H1 (cell line): ENCODE measurements around the gene AMPH. TPM values are rescaled to one million over a fixed set of nuclear protein-coding genes. Genes with fewer than 3 reads are reported as not detected.

Source experiments
- CTCF ChIA-PET: fragments of 300-600 bp; sonication (Branson Sonifier 250); formaldehyde crosslinking; loops from one replicate; lab custom pipeline; 2021; ENCODE audit not compliant: partially characterized antibody; lab: Charles Lee
- POLR2A ChIA-PET: fragments of 300-600 bp; sonication (Branson Sonifier 250); formaldehyde crosslinking; loops from one replicate; lab custom pipeline; 2021; ENCODE audit warnings: inconsistent platforms; ENCODE audit not compliant: partially characterized antibody; lab: Charles Lee
- DNase-seq, 2 experiments: peaks; one replicate each; pipeline versions ENCODE4 v3.0.0 to v3.0.0-alpha.2; 2010 to 2022; ENCODE audit warnings: low spot score in 2 of 2, low read depth in 1 of 2, mixed read lengths in 1 of 2
- FAIRE-seq: peaks from 2 replicates; lab custom pipeline; 2011; peaks lifted over from hg19 to GRCh38; lab: Jason Lieb, UNC
- H2AFZ ChIP-seq: 2 replicates; pipeline ENCODE4 v1.8.1; 2012; ENCODE audit warnings: low read length, inconsistent platforms
- H2AK5ac ChIP-seq: 2 replicates; pipeline ENCODE4 v1.6.1; 2013; ENCODE audit warnings: low read depth, low read length
- H2BK120ac ChIP-seq: replicated peaks from 2 replicates; pipeline ENCODE3; 2013; ENCODE audit warnings: low read depth, low read length, inconsistent platforms
- H2BK12ac ChIP-seq: 2 replicates; pipeline ENCODE4 v1.6.1; 2013; ENCODE audit warnings: low read depth, low read length
- H2BK15ac ChIP-seq: 2 replicates; pipeline ENCODE4 v1.6.1; 2013; ENCODE audit warnings: low read length
- H2BK20ac ChIP-seq: 2 replicates; pipeline ENCODE4 v1.6.1; 2013; ENCODE audit warnings: low read length
- H2BK5ac ChIP-seq: 2 replicates; pipeline ENCODE4 v1.6.1; 2013; ENCODE audit warnings: low read depth, low read length
- H3K14ac ChIP-seq: 2 replicates; pipeline ENCODE4 v1.6.1; 2013; ENCODE audit warnings: inconsistent platforms; ENCODE audit not compliant: insufficient read length
- H3K18ac ChIP-seq: 2 replicates; pipeline ENCODE4 v1.6.1; 2013; ENCODE audit warnings: low read length; ENCODE audit errors: extremely low read depth
- H3K23ac ChIP-seq: 2 replicates; pipeline ENCODE4 v1.6.1; 2013; ENCODE audit warnings: inconsistent platforms; ENCODE audit not compliant: insufficient read length
- H3K23me2 ChIP-seq: 2 replicates; pipeline ENCODE4 v1.6.1; 2013; ENCODE audit warnings: low read depth, low read length
- H3K27ac ChIP-seq: 2 replicates; pipeline ENCODE4 v1.6.1; 2011; ENCODE audit warnings: low read depth, low read length, inconsistent platforms
- H3K27me3 ChIP-seq, 4 experiments: replicated peaks in 1 of 4; 1 replicate in 1 of 4; 2 replicates in 3 of 4; pipeline versions ENCODE4 v1.6.1 to v1.8.1; 2011 to 2013; ENCODE audit warnings: low read length in 3 of 4, mild to moderate bottlenecking in 3 of 4, inconsistent platforms in 2 of 4, mixed read lengths in 2 of 4, moderate library complexity in 1 of 4; ENCODE audit not compliant: control insufficient read depth in 3 of 4, insufficient read depth in 3 of 4; ENCODE audit errors: extremely low read depth in 1 of 4
- H3K36me3 ChIP-seq, 4 experiments: 2 replicates each; pipeline versions ENCODE4 v1.6.1 to v1.8.1; 2011 to 2013; ENCODE audit warnings: mild to moderate bottlenecking in 4 of 4, low read length in 3 of 4, moderate library complexity in 2 of 4, control low read depth in 1 of 4, inconsistent platforms in 1 of 4; ENCODE audit not compliant: insufficient read depth in 4 of 4, control insufficient read depth in 2 of 4
- H3K4ac ChIP-seq: replicated peaks from 2 replicates; pipeline ENCODE3; 2013; ENCODE audit warnings: low read length, low read depth, mixed read lengths, inconsistent platforms; ENCODE audit not compliant: insufficient read length
- H3K4me1 ChIP-seq, 4 experiments: replicated peaks in 1 of 4; 1 replicate in 1 of 4; 2 replicates in 3 of 4; pipeline versions ENCODE4 v1.6.1 to v1.8.1; 2011 to 2013; ENCODE audit warnings: low read length in 3 of 4, inconsistent platforms in 2 of 4, mixed read lengths in 1 of 4; ENCODE audit not compliant: insufficient read depth in 4 of 4, control insufficient read depth in 3 of 4
- H3K4me2 ChIP-seq, 2 experiments: 2 replicates each; pipeline versions ENCODE4 v1.6.1 to v1.8.1; 2011 to 2013; ENCODE audit warnings: low read depth in 2 of 2, low read length in 2 of 2, control low read depth in 1 of 2, inconsistent platforms in 1 of 2, mild to moderate bottlenecking in 1 of 2; ENCODE audit not compliant: insufficient read depth in 1 of 2
- H3K4me3 ChIP-seq, 4 experiments: fragments of 200-600, 300-600 bp in 1 of 4; sonication (generic), shearing (Covaris generic), sonication (Bioruptor Twin) in 1 of 4; 2 replicates each; pipeline versions ENCODE4 v1.5.1 to v1.8.1; 2011 to 2016; ENCODE audit warnings: low read length in 4 of 4, low read depth in 3 of 4, control low read depth in 2 of 4, inconsistent platforms in 2 of 4, mild to moderate bottlenecking in 2 of 4, mixed read lengths in 1 of 4, moderate library complexity in 1 of 4; ENCODE audit not compliant: insufficient read depth in 2 of 4; ENCODE audit errors: extremely low read depth in 1 of 4
- H3K56ac ChIP-seq: replicated peaks from 2 replicates; pipeline ENCODE3; 2013; ENCODE audit warnings: low read depth, mild to moderate bottlenecking, mixed read lengths, low read length, inconsistent platforms; ENCODE audit not compliant: insufficient read length
- H3K79me1 ChIP-seq: 2 replicates; pipeline ENCODE4 v1.6.1; 2013; ENCODE audit warnings: low read depth, low read length, control low read depth
- H3K79me2 ChIP-seq, 2 experiments: 2 replicates each; pipeline versions ENCODE4 v1.6.1 to v1.8.1; 2012 to 2013; ENCODE audit warnings: low read length in 2 of 2, mild to moderate bottlenecking in 2 of 2, inconsistent platforms in 1 of 2; ENCODE audit not compliant: insufficient read depth in 2 of 2, control insufficient read depth in 1 of 2
- H3K9ac ChIP-seq, 4 experiments: replicated peaks in 1 of 4; 1 replicate in 1 of 4; 2 replicates in 3 of 4; pipeline versions ENCODE4 v1.6.1 to v1.8.1; 2011 to 2013; ENCODE audit warnings: low read depth in 3 of 4, low read length in 3 of 4, control low read depth in 2 of 4, mild to moderate bottlenecking in 2 of 4, moderate library complexity in 2 of 4, inconsistent platforms in 1 of 4; ENCODE audit errors: extremely low read depth in 1 of 4
- H3K9me3 ChIP-seq, 2 experiments: 2 replicates each; pipeline versions ENCODE4 v1.6.1 to v1.8.1; 2012 to 2013; ENCODE audit warnings: mild to moderate bottlenecking in 2 of 2, moderate library complexity in 2 of 2, control low read depth in 1 of 2, inconsistent platforms in 1 of 2, low read depth in 1 of 2, low read length in 1 of 2, mixed read lengths in 1 of 2; ENCODE audit not compliant: insufficient read depth in 2 of 2
- H4K20me1 ChIP-seq, 2 experiments: replicated peaks in 1 of 2; 2 replicates each; pipeline versions ENCODE3 to v1.8.1; 2011 to 2013; ENCODE audit warnings: inconsistent platforms in 2 of 2, low read length in 2 of 2, mild to moderate bottlenecking in 1 of 2; ENCODE audit not compliant: insufficient read depth in 2 of 2, control insufficient read depth in 1 of 2
- H4K5ac ChIP-seq: 2 replicates; pipeline ENCODE4 v1.6.1; 2013; ENCODE audit warnings: low read length, low read depth, mixed read lengths, inconsistent platforms; ENCODE audit not compliant: insufficient read length
- H4K8ac ChIP-seq: 2 replicates; pipeline ENCODE4 v1.8.0; 2013; ENCODE audit warnings: mild to moderate bottlenecking, moderate library complexity, low read length, inconsistent platforms; ENCODE audit not compliant: insufficient read depth; ENCODE audit errors: extremely low read depth
- H4K91ac ChIP-seq: replicated peaks from 2 replicates; pipeline ENCODE3; 2013; ENCODE audit warnings: low read length, mixed read lengths, inconsistent platforms; ENCODE audit not compliant: insufficient read length
- ATF2 ChIP-seq: IDR thresholded peaks from 2 replicates; pipeline ENCODE4 v1.6.1; 2012; ENCODE audit warnings: low read length, inconsistent platforms
- BACH1 ChIP-seq: IDR thresholded peaks from 2 replicates; pipeline ENCODE4 v1.6.1; 2012; ENCODE audit warnings: low read length, improper control_type of control experiment
- CBX8 ChIP-seq: fragments of 300-800, 300-1000 bp; sonication (generic); IDR thresholded peaks from 2 replicates; pipeline ENCODE4 v1.7.1; 2016; ENCODE audit warnings: low read depth, low read length, borderline replicate concordance
- E2F6 ChIP-seq: IDR thresholded peaks from 2 replicates; pipeline ENCODE4 v1.6.1; 2012; ENCODE audit warnings: inconsistent platforms
- EZH2 ChIP-seq: fragments of 200-600 bp; sonication (generic); IDR thresholded peaks from 2 replicates; pipeline ENCODE4 v1.7.1; 2012; ENCODE audit warnings: low read depth, mild to moderate bottlenecking, moderate library complexity, low read length, inconsistent platforms; ENCODE audit not compliant: severe bottlenecking
- JUN ChIP-seq: IDR thresholded peaks from 2 replicates; pipeline ENCODE4 v1.6.1; 2011; ENCODE audit warnings: low read depth, mild to moderate bottlenecking, improper control_type of control experiment, low read length
- KDM5A ChIP-seq: fragments of 200-600 bp; IDR thresholded peaks from 2 replicates; pipeline ENCODE4 v1.7.1; 2012; ENCODE audit warnings: mild to moderate bottlenecking, low read length, inconsistent platforms, mixed read lengths
- POLR2A ChIP-seq, 2 experiments: IDR thresholded peaks; 1 replicate in 1 of 2; 2 replicates in 1 of 2; pipeline ENCODE4 v1.6.1; 2011; ENCODE audit warnings: low read depth in 2 of 2, low read length in 2 of 2, mild to moderate bottlenecking in 2 of 2; ENCODE audit errors: control extremely low read depth in 1 of 2
- RBBP5 ChIP-seq: IDR thresholded peaks from 2 replicates; pipeline ENCODE4 v1.7.1; 2012; ENCODE audit warnings: low read depth, mild to moderate bottlenecking, inconsistent platforms, low read length, moderate library complexity, borderline replicate concordance
- SIN3A ChIP-seq, 2 experiments: IDR thresholded peaks in 1 of 2; conservative IDR thresholded peaks in 1 of 2; 2 replicates each; pipeline ENCODE4 v1.6.1; 2011 to 2012; ENCODE audit warnings: low read length in 2 of 2, improper control_type of control experiment in 1 of 2, low read depth in 1 of 2, mild to moderate bottlenecking in 1 of 2
- SIRT6 ChIP-seq: IDR thresholded peaks from one replicate; pipeline ENCODE4 v1.7.1; 2012; ENCODE audit warnings: low read length, inconsistent platforms
- SIX5 ChIP-seq: IDR thresholded peaks from 2 replicates; pipeline ENCODE4 v1.6.1; 2011; ENCODE audit warnings: mild to moderate bottlenecking, low read depth, low read length
- WGBS, 2 experiments: shearing (Covaris generic) in 1 of 2; methylation state at CpG; one replicate each; pipeline versions ENCODE4 v1.1.6 to v1.1.7; 2013 to 2015; ENCODE audit warnings: low lambda C conversion rate in 2 of 2, mixed read lengths in 2 of 2, inconsistent platforms in 1 of 2, low coverage in 1 of 2, missing lambda C conversion rate in 1 of 2; ENCODE audit not compliant: insufficient replicate concordance in 2 of 2, insufficient coverage in 1 of 2, insufficient read length in 1 of 2; ENCODE audit errors: extremely low coverage in 1 of 2, missing lambda C conversion rate in 1 of 2; 5-methylcytosine and 5-hydroxymethylcytosine counted together
- polyA plus RNA-seq, 7 experiments: library from polyadenylated mRNA; depleted of rRNA in 3 of 7; stranded (reverse) in 5 of 7; unstranded in 2 of 7; fragments of >200 nt in 5 of 7; fragments of 200-250 nt in 2 of 7; gene quantifications; 1 replicate in 5 of 7; 2 replicates in 1 of 7; 4 replicates in 1 of 7; pipeline versions ENCODE4 v1.2.1 to v1.2.3, GENCODE V29; 2011 to 2013; ENCODE audit warnings: missing spikeins in 2 of 7, mixed read lengths in 2 of 7
- total RNA-seq: library from RNA; stranded (reverse); fragmentation: NEBNext Ultra II Directional; extraction: Animal tissue kit (Norgen Biotek cat#: 25700); gene quantifications from 2 replicates; pipeline ENCODE4 v1.2.1, GENCODE V29; 2021

The AMPH gene
- total and polyA plus RNA-seq, 2 of the 8 experiments (the other 6 are each of a cell fraction or from before 2014, with no cell fraction given) = 7.3 to 12.2 TPM

- 61% methylated on average over 1 of the region's 1 CpG; no CpG with 5 or more reads in 1 of the 2 experiments for WGBS, 2 experiments
- no peaks in the 10 kb centered on the region for H4K20me1 ChIP-seq
- H2BK20ac ChIP-seq = no peak overlapping the region
- H2BK15ac ChIP-seq = no peak overlapping the region
- no peak overlapping the region for H3K56ac ChIP-seq
- POLR2A ChIA-PET = no interaction called here
- H3K4me2 ChIP-seq = no peak overlapping the region
- no peak overlapping the region for H4K8ac ChIP-seq
- no peak overlapping the region for H2AFZ ChIP-seq
- FAIRE-seq (no peak), DNase-seq (no peak)
- H3K9ac ChIP-seq = no peak overlapping the region
- no peak overlapping the region for H2BK12ac ChIP-seq
- no peak overlapping the region for H3K23ac ChIP-seq
- no peak overlapping the region for H3K4ac ChIP-seq
- no peak overlapping the region for H2AK5ac ChIP-seq
- no peak overlapping the region for H2BK120ac ChIP-seq
- no peaks in the 10 kb centered on the region for H3K23me2 ChIP-seq
- no peak overlapping the region for H3K14ac ChIP-seq
- no peak overlapping the region for H4K5ac ChIP-seq
- no peaks in the 10 kb centered on the region for H3K79me1 ChIP-seq
- CTCF ChIA-PET = interaction anchor here (0.9 to 1.3 kb wide), 3 partner anchors 15 to 275 kb away, joined by 4 read pairs; no protein-coding TSS in a partner anchor
- TF ChIP-seq BACH1 (no peak), SIX5 (no peak), POLR2A (IDR thresholded peaks at IDR 0.05; ENCODE audit: control extremely low read depth in 1 of 2, low read depth in 2 of 2, low read length in 2 of 2) (no peak), JUN (no peak), ATF2 (no peak), SIRT6 (no peak), RBBP5 (no peak), CBX8 (no peak), EZH2 (no peak), E2F6 (no peak), KDM5A (no peak), SIN3A (conservative IDR thresholded peaks at IDR 0.05 in 1 of 2, IDR thresholded peaks at IDR 0.05 in 1 of 2; ENCODE audit: low read depth in 1 of 2, low read length in 2 of 2) (no peak)
- no peaks in the 10 kb centered on the region for H3K27me3 ChIP-seq
- H3K27ac ChIP-seq = no peak overlapping the region
- no peak overlapping the region for H3K4me3 ChIP-seq
- no peaks in the 10 kb centered on the region for H3K4me1 ChIP-seq
- no peak overlapping the region for H2BK5ac ChIP-seq
- H3K9me3 ChIP-seq = no peaks in the 10 kb centered on the region
- H4K91ac ChIP-seq = no peak overlapping the region
- H3K36me3 ChIP-seq = no peaks in the 10 kb centered on the region
- H3K18ac ChIP-seq = no peak overlapping the region
- no peaks in the 10 kb centered on the region for H3K79me2 ChIP-seq
Measured at GRCh38 chr7:38674513-38674912, 43.3 kb upstream of the AMPH start.
